ENCODE data around the gene DCN. TPM values are rescaled to one million over a fixed set of nuclear protein-coding genes. Genes with fewer than 3 reads are reported as not detected.
"Not testable (repeated sequence)": the region's sequence is repeated elsewhere in the genome, so short reads cannot be mapped to it uniquely, and the experiment has no call there.

The DCN gene
- total RNA-seq, 2 experiments from 2014 or later, result not detected

GRCh38 chr12:91210144-91210543 lies 27.5 kb upstream of the DCN start:
- no peaks in the 10 kb centered on the region for H3K4me1 ChIP-seq (ENCODE audit: insufficient read depth, low read length, poor library complexity, severe bottlenecking)
- BruUV-seq (replicated peaks), result no TSS peak
- no peak overlapping the region for H2AFZ ChIP-seq (ENCODE audit: low read length)
- H3K4me3 ChIP-seq (ENCODE audit: low read depth, low read length, poor library complexity, severe bottlenecking), result no peak overlapping the region
- POLR2A ChIA-PET, result interaction anchor here (0.6 to 0.8 kb wide), 2 partner anchors 25 to 700 kb away, joined by 3 read pairs; no protein-coding TSS in a partner anchor
- CTCF ChIA-PET (ENCODE audit: unreplicated experiment), result interaction anchor here (0.5 kb wide), 1 partner anchor 49 kb away, joined by 3 read pairs; no protein-coding TSS in a partner anchor
- H3K4me2 ChIP-seq (ENCODE audit: low read length), result no peak overlapping the region
- H3K27ac ChIP-seq (ENCODE audit: low read depth, low read length, poor library complexity, severe bottlenecking), result no peak overlapping the region
- H3K9me2 ChIP-seq (ENCODE audit: insufficient read depth, low read length), result no peaks in the 10 kb centered on the region
- no peaks in the 10 kb centered on the region for H3K9me3 ChIP-seq (ENCODE audit: low read length)
- no peak for DNase-seq (ENCODE audit: low spot score)
- H3K79me2 ChIP-seq (ENCODE audit: insufficient read depth, low read depth, low read length), result no peaks in the 10 kb centered on the region
- no peaks in the 10 kb centered on the region for H3K36me3 ChIP-seq (ENCODE audit: insufficient read depth, low read length)
- H4K20me1 ChIP-seq (ENCODE audit: insufficient read depth, low read length), result no peaks in the 10 kb centered on the region
- intact Hi-C loops (cut with micrococcal nuclease; ENCODE audit: unreplicated experiment), result no loop called here
- no peak for TF ChIP-seq EZH2phosphoT487 (IDR thresholded peaks at IDR 0.05; ENCODE audit: borderline replicate concordance, low read depth, low read length)
- TF ChIP-seq CTCF (conservative IDR thresholded peaks at IDR 0.05; ENCODE audit: low read length), result no peak

GRCh38 chr12:91207301-91207700 lies 24.7 kb upstream of the DCN start:
- DNase-seq (ENCODE audit: low spot score); H3K4me1 ChIP-seq (ENCODE audit: insufficient read depth, low read length, poor library complexity, severe bottlenecking); H3K9me3 ChIP-seq (ENCODE audit: low read length); H3K4me3 ChIP-seq (ENCODE audit: low read depth, low read length, poor library complexity, severe bottlenecking); H3K79me2 ChIP-seq (ENCODE audit: insufficient read depth, low read depth, low read length); H3K36me3 ChIP-seq (ENCODE audit: insufficient read depth, low read length); H3K27ac ChIP-seq (ENCODE audit: low read depth, low read length, poor library complexity, severe bottlenecking); intact Hi-C loops (cut with micrococcal nuclease; ENCODE audit: unreplicated experiment); H3K9me2 ChIP-seq (ENCODE audit: insufficient read depth, low read length); H2AFZ ChIP-seq (ENCODE audit: low read length); POLR2A ChIA-PET; H4K20me1 ChIP-seq (ENCODE audit: insufficient read depth, low read length); H3K4me2 ChIP-seq (ENCODE audit: low read length); CTCF ChIA-PET (ENCODE audit: unreplicated experiment); BruUV-seq (replicated peaks): not testable (repeated sequence)

GRCh38 chr12:91205811-91206210 lies 23.2 kb upstream of the DCN start:
- no peaks in the 10 kb centered on the region for H4K20me1 ChIP-seq (ENCODE audit: insufficient read depth, low read length)
- TF ChIP-seq CTCF (conservative IDR thresholded peaks at IDR 0.05; ENCODE audit: low read length) (no peak), EZH2phosphoT487 (IDR thresholded peaks at IDR 0.05; ENCODE audit: borderline replicate concordance, low read depth, low read length) (no peak)
- no peaks in the 10 kb centered on the region for H3K36me3 ChIP-seq (ENCODE audit: insufficient read depth, low read length)
- H2AFZ ChIP-seq (ENCODE audit: low read length), result no peak overlapping the region
- H3K4me2 ChIP-seq (ENCODE audit: low read length), result no peak overlapping the region
- no TSS peak for BruUV-seq (replicated peaks)
- POLR2A ChIA-PET, result no interaction called here
- H3K4me1 ChIP-seq (ENCODE audit: insufficient read depth, low read length, poor library complexity, severe bottlenecking), result no peaks in the 10 kb centered on the region
- CTCF ChIA-PET (ENCODE audit: unreplicated experiment), result no interaction called here
- no peak for DNase-seq (ENCODE audit: low spot score)
- H3K4me3 ChIP-seq (ENCODE audit: low read depth, low read length, poor library complexity, severe bottlenecking), result no peak overlapping the region
- no peaks in the 10 kb centered on the region for H3K9me3 ChIP-seq (ENCODE audit: low read length)
- no peak overlapping the region for H3K27ac ChIP-seq (ENCODE audit: low read depth, low read length, poor library complexity, severe bottlenecking)
- intact Hi-C loops (cut with micrococcal nuclease; ENCODE audit: unreplicated experiment), result no loop called here
- no peaks in the 10 kb centered on the region for H3K9me2 ChIP-seq (ENCODE audit: insufficient read depth, low read length)
- no peaks in the 10 kb centered on the region for H3K79me2 ChIP-seq (ENCODE audit: insufficient read depth, low read depth, low read length)

All from OCI-LY7 (cell line).